ENCODE data around the gene GCAT. TPM values are rescaled to one million over a fixed set of nuclear protein-coding genes. Genes with fewer than 3 reads are reported as not detected.
A peak's percentile ranks its signal among the peaks of the same experiment; 100 is the strongest.

GCAT gene
- total and polyA plus RNA-seq, 9 of the 15 experiments (the other 6 are each of a cell fraction or from before 2014, with no cell fraction given): 1.9 to 69.9 (median 26.4) TPM

- no peak overlapping the region for H3K27ac ChIP-seq (ENCODE audit: extremely low read depth, low read depth, low read length)
- ChIA-PET CTCF (ENCODE audit: low intra/inter-chr PET ratio) (no interaction called here), POLR2A (no interaction called here)
- H2AFZ ChIP-seq (ENCODE audit: low read depth, low read length): no peak overlapping the region
- no peak for TF ChIP-seq ZFP30 (CRISPR knock-in tag; IDR thresholded peaks at IDR 0.05; ENCODE audit: borderline replicate concordance)
- TF ChIP-seq NCOA6 (IDR thresholded peaks at IDR 0.05): no peak
- peak; percentile 27 for TF ChIP-seq ZFP36 (IDR thresholded peaks at IDR 0.05; ENCODE audit: low read depth, low read length, partially characterized antibody)
- no peak for TF ChIP-seq SLC30A9 (CRISPR knock-in tag; IDR thresholded peaks at IDR 0.05)
- no peaks in the 10 kb centered on the region for H3K9me1 ChIP-seq (ENCODE audit: control insufficient read depth, insufficient read depth, low read length)
- H4K20me1 ChIP-seq (replicated peaks; ENCODE audit: control insufficient read depth, insufficient read depth, low read length): no peaks in the 10 kb centered on the region
- WGBS (ENCODE audit: insufficient coverage, low coverage, missing lambda C conversion rate): 50% methylated on average over 2 of the region's 2 CpGs
- FAIRE-seq: no peak
- H3K9ac ChIP-seq (ENCODE audit: insufficient read depth in 1 of 2, low read depth in 2 of 2, low read length in 2 of 2): no peak overlapping the region
- no peaks in the 10 kb centered on the region for H3K36me3 ChIP-seq (ENCODE audit: control insufficient read depth, insufficient read depth, low read length)
- no peaks in the 10 kb centered on the region for H3K79me2 ChIP-seq (ENCODE audit: control insufficient read depth, insufficient read depth, low read length)
- H3K4me3 ChIP-seq: no peak overlapping the region
- no TSS peak for BruUV-seq (replicated peaks)
- in situ Hi-C loops (cut with MboI): no loop called here
- H3K27me3 ChIP-seq (ENCODE audit: control insufficient read depth in 2 of 2, insufficient read depth in 2 of 2, low read length in 2 of 2): no peaks in the 10 kb centered on the region
- no peaks in the 10 kb centered on the region for H3K9me3 ChIP-seq (replicated peaks; ENCODE audit: control insufficient read depth, insufficient read depth, low read depth, low read length)
- no peak for DNase-seq (ENCODE audit: extremely low read depth in 1 of 4, low spot score in 3 of 4)
- no peak for ATAC-seq
- intact Hi-C loops (cut with micrococcal nuclease): loop anchor here (2.0 to 5.0 kb wide), 2 partner anchors 53 to 103 kb away; partner anchors contain the start of gene NOL12
- H3K4me2 ChIP-seq (ENCODE audit: insufficient read depth, low read length): no peak overlapping the region
- peaks cover 0 to 3% of the 10 kb centered on the region in 2 experiments; a peak in 2 of 5 replicates for H3K4me1 ChIP-seq (replicated peaks in 1 of 2; ENCODE audit: control insufficient read depth in 2 of 2, insufficient read depth in 2 of 2, low read length in 2 of 2)
Observed at GRCh38 chr22:37790234-37790633, 17.5 kb upstream of the GCAT start.

GRCh38 chr22:37792494-37792893, 15.2 kb upstream of the GCAT start:
- Histone ChIP-seq H2AFZ (ENCODE audit: low read depth, low read length) (no peak overlapping the region), H4K20me1 (replicated peaks; ENCODE audit: control insufficient read depth, insufficient read depth, low read length) (no peaks in the 10 kb centered on the region), H3K9me1 (ENCODE audit: control insufficient read depth, insufficient read depth, low read length) (no peaks in the 10 kb centered on the region), H3K36me3 (ENCODE audit: control insufficient read depth, insufficient read depth, low read length) (no peaks in the 10 kb centered on the region), H3K27ac (ENCODE audit: extremely low read depth, low read depth, low read length) (no peak overlapping the region), H3K9ac (ENCODE audit: insufficient read depth in 1 of 2, low read depth in 2 of 2, low read length in 2 of 2) (no peak overlapping the region), H3K9me3 (replicated peaks; ENCODE audit: control insufficient read depth, insufficient read depth, low read depth, low read length) (no peaks in the 10 kb centered on the region), H3K27me3 (ENCODE audit: control insufficient read depth in 2 of 2, insufficient read depth in 2 of 2, low read length in 2 of 2) (no peaks in the 10 kb centered on the region), H3K79me2 (ENCODE audit: control insufficient read depth, insufficient read depth, low read length) (no peaks in the 10 kb centered on the region), H3K4me3 (no peak overlapping the region), H3K4me2 (ENCODE audit: insufficient read depth, low read length) (no peak overlapping the region), H3K4me1 (replicated peaks in 1 of 2; ENCODE audit: control insufficient read depth in 2 of 2, insufficient read depth in 2 of 2, low read length in 2 of 2) (peaks cover 0 to 3% of the 10 kb centered on the region in 2 experiments; a peak in 1 of 5 replicates)
- POLR2A ChIA-PET: interaction anchor here (0.8 to 1.2 kb wide), 2 partner anchors 11 to 29 kb away, joined by 3 to 5 read pairs; no protein-coding TSS in a partner anchor
- no peak for DNase-seq (ENCODE audit: extremely low read depth in 1 of 4, low spot score in 3 of 4)
- in situ Hi-C loops (cut with MboI): no loop called here
- FAIRE-seq: no peak
- CTCF ChIA-PET (ENCODE audit: low intra/inter-chr PET ratio): interaction anchor here (0.6 to 0.9 kb wide), 2 partner anchors 141 to 149 kb away, joined by 3 read pairs; no protein-coding TSS in a partner anchor
- BruUV-seq (replicated peaks): no TSS peak
- TF ChIP-seq ZBTB33 (CRISPR knock-in tag; IDR thresholded peaks at IDR 0.05) (0 out of 2 replicates have a peak, but pooled peaks have one; percentile 29), CBFB (CRISPR knock-in tag; IDR thresholded peaks at IDR 0.05) (no peak), CEBPB (tag; IDR thresholded peaks at IDR 0.05) (peak; percentile 18; the same call in 1 of the 2 replicates), RNF2 (IDR thresholded peaks at IDR 0.05) (no peak)
- intact Hi-C loops (cut with micrococcal nuclease): loop anchor here (5.0 kb wide), 1 partner anchor 55 kb away; no protein-coding TSS in a partner anchor
- 19% methylated on average over 3 of the region's 6 CpGs for WGBS (ENCODE audit: insufficient coverage, low coverage, missing lambda C conversion rate)
- ATAC-seq: no peak
